ENCODE measurements around the gene BSDC1.
"Not testable (repeated sequence)": the region's sequence is repeated elsewhere in the genome, so short reads cannot be mapped to it uniquely, and the experiment has no call there.

BSDC1 gene

DNA sequence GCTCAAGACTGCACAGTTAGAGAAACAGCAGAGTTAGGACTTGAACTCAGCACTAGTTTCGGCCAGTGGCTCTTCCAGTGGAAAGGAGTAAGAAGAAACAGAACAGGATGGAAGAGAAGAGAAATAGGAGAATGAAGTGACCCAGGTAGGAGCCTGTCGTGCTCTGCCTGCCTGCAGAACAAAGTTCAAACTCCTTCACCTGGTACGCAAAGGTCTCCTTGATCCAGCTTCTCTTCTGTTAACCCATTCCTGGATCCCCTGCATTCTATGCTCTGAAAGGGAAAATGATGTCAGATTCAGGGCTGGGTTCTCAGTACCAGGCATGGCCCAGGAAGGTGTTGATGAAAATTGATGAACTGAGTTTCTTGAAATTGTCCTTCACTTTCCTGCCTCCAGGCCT, 35.8 kb downstream of the BSDC1 start:
- no peak overlapping the region for H3K4me3 ChIP-seq (ENCODE audit: low read depth, low read length)

GRCh38 chr1:32357614-32358013, 36.6 kb downstream of the BSDC1 start:
- Histone ChIP-seq H3K9me3 (ENCODE audit: severe bottlenecking) (no peaks in the 10 kb centered on the region), H3K27ac (no peak overlapping the region), H3K27me3 (ENCODE audit: insufficient read depth, low read depth, severe bottlenecking) (no peaks in the 10 kb centered on the region), H3K4me3 (ENCODE audit: low read depth, low read length) (no peak overlapping the region), H3K36me3 (no peaks in the 10 kb centered on the region; the same call in 1 of the 2 replicates)
- DNase-seq = no peak
- TF ChIP-seq, protein P1, sequence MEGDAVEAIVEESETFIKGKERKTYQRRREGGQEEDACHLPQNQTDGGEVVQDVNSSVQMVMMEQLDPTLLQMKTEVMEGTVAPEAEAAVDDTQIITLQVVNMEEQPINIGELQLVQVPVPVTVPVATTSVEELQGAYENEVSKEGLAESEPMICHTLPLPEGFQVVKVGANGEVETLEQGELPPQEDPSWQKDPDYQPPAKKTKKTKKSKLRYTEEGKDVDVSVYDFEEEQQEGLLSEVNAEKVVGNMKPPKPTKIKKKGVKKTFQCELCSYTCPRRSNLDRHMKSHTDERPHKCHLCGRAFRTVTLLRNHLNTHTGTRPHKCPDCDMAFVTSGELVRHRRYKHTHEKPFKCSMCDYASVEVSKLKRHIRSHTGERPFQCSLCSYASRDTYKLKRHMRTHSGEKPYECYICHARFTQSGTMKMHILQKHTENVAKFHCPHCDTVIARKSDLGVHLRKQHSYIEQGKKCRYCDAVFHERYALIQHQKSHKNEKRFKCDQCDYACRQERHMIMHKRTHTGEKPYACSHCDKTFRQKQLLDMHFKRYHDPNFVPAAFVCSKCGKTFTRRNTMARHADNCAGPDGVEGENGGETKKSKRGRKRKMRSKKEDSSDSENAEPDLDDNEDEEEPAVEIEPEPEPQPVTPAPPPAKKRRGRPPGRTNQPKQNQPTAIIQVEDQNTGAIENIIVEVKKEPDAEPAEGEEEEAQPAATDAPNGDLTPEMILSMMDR (IDR thresholded peaks at IDR 0.05; ENCODE audit: low read depth, low read length) = no peak

More for the DNA sequence above, 35.8 kb downstream of the BSDC1 start:
- Histone ChIP-seq H3K9me3 (ENCODE audit: severe bottlenecking) (no peaks in the 10 kb centered on the region), H3K27ac (no peak overlapping the region), H3K36me3 (peaks cover 5% of the 10 kb centered on the region; the same call in 1 of the 2 replicates), H3K27me3 (ENCODE audit: insufficient read depth, low read depth, severe bottlenecking) (no peaks in the 10 kb centered on the region)
- no peak for DNase-seq
- TF ChIP-seq, protein P1 (IDR thresholded peaks at IDR 0.05; ENCODE audit: low read depth, low read length) = no peak

DNA sequence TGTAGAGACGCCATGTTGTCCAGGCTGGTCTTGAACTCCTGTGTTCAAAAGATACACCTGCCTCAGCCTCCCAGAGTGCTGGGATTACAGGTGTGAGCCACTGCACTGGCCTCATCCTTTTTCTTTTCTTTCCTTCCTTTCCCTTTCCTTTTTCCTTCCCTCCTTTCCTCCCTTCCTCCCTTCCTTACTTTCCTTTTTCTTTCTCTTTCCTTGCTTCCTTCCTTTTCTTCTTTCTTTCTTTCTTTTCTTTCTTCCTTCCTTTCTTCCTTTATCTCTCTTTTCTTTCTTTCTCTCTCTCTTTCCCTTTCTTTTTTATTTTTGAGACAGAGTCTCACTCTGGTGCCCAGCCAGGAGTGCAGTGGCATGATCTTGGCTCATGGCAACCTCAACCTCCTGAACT, 37.8 kb downstream of the BSDC1 start:
- no peak overlapping the region for H3K27ac ChIP-seq
- no peaks in the 10 kb centered on the region for H3K27me3 ChIP-seq (ENCODE audit: insufficient read depth, low read depth, severe bottlenecking)
- TF ChIP-seq, protein P1 (IDR thresholded peaks at IDR 0.05; ENCODE audit: low read depth, low read length) = no peak
- no peak for DNase-seq
- no peaks in the 10 kb centered on the region for H3K9me3 ChIP-seq (ENCODE audit: severe bottlenecking)
- no peak overlapping the region for H3K4me3 ChIP-seq (ENCODE audit: low read depth, low read length)
- H3K36me3 ChIP-seq = no peaks in the 10 kb centered on the region

DNA sequence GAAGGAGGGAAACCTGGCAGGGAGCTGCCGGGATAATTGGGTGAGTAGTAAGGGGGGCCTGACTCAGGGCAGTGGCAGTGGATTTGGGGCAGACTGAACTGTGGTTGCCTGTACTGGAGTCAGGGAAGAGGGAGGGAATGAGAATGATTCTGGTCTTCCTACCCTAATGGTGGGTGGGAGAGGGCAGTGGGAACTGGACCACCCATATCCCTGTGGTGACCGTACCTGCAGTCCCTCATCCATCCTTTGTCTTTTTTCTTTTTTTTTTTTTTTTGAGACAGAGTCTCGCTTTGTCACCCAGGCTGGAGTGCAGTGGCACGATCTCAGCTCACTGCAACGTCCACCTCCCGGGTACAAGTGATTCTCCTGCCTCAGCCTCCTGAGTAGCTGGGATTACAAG, 38.5 kb downstream of the BSDC1 start:
- H3K4me3 ChIP-seq (ENCODE audit: low read depth, low read length); H3K27ac ChIP-seq; H3K9me3 ChIP-seq (ENCODE audit: severe bottlenecking); DNase-seq; H3K36me3 ChIP-seq; H3K27me3 ChIP-seq (ENCODE audit: insufficient read depth, low read depth, severe bottlenecking): not testable (repeated sequence)

GRCh38 chr1:32353886-32354570, 40.2 kb downstream of the BSDC1 start:
- H3K27me3 ChIP-seq (ENCODE audit: insufficient read depth, low read depth, severe bottlenecking) = no peaks in the 10 kb centered on the region
- peak overlapping the region; percentile 36; the same call in 1 of the 2 replicates for H3K27ac ChIP-seq
- no peaks in the 10 kb centered on the region for H3K36me3 ChIP-seq
- no peak overlapping the region for H3K4me3 ChIP-seq (ENCODE audit: low read depth, low read length)
- TF ChIP-seq, protein P1 (IDR thresholded peaks at IDR 0.05; ENCODE audit: low read depth, low read length) = no peak
- no peak for DNase-seq
- H3K9me3 ChIP-seq (ENCODE audit: severe bottlenecking) = peaks cover 6% of the 10 kb centered on the region

DNA sequence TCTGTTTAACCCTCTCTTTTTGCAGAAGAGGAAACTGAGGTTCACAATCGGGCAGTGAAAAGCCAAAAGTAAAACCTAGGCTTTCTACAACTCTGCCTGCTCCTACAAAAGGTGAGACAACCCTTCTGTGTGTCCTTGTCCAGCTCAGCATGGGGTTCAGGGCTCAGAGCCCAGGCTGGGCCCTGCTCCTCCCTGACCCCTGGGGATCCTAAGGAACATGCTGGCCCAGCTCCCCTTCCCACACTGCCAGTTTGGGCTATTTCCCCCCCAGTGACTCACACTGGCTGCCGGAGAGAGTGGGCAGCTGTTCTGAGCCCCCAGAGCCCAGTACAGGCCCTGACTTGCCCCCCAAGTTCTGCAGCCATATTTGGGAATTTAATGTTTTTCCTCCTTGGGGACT, 40.8 kb downstream of the BSDC1 start:
- Histone ChIP-seq H3K9me3 (ENCODE audit: severe bottlenecking) (peaks cover 6% of the 10 kb centered on the region), H3K36me3 (no peaks in the 10 kb centered on the region), H3K4me3 (ENCODE audit: low read depth, low read length) (no peak overlapping the region), H3K27me3 (ENCODE audit: insufficient read depth, low read depth, severe bottlenecking) (no peaks in the 10 kb centered on the region), H3K27ac (peak overlapping the region; percentile 22)
- TF ChIP-seq, protein P1 (IDR thresholded peaks at IDR 0.05; ENCODE audit: low read depth, low read length) = no peak
- no peak for DNase-seq
